Kidney glomerular epithelial cell (primary cell): ENCODE results near the gene RGS12.
A peak's percentile ranks its signal among the peaks of the same experiment; 100 is the strongest.
"Not testable (repeated sequence)": the region's sequence is repeated elsewhere in the genome, so short reads cannot be mapped to it uniquely, and the experiment has no call there.

Experiments used
- DNase-seq: peaks from one replicate; lab custom pipeline; 2025; lab: John Stamatoyannopoulos, UW

Gene RGS12

DNA sequence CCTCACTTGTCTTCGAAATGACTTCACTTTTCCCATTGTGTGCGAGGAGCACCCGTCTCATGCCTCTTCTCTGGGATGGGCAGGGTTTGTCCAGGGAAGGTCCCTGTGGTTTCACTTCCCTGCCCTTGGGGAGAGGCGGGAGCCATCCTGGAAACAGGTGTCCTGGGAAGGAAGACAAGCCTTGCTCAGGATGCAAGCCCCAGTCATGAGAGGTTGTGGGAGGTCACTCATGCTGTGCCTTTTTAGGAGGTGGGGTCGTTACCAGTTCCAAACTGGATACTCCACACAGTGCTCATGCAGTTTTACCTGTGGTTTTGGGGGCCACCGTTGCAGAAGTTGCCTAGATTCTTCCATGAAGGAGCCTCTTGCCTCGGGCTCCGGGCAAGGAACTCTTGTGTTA is 3.8 kb downstream of the RGS12 start:
- DNase-seq = no peak

DNA sequence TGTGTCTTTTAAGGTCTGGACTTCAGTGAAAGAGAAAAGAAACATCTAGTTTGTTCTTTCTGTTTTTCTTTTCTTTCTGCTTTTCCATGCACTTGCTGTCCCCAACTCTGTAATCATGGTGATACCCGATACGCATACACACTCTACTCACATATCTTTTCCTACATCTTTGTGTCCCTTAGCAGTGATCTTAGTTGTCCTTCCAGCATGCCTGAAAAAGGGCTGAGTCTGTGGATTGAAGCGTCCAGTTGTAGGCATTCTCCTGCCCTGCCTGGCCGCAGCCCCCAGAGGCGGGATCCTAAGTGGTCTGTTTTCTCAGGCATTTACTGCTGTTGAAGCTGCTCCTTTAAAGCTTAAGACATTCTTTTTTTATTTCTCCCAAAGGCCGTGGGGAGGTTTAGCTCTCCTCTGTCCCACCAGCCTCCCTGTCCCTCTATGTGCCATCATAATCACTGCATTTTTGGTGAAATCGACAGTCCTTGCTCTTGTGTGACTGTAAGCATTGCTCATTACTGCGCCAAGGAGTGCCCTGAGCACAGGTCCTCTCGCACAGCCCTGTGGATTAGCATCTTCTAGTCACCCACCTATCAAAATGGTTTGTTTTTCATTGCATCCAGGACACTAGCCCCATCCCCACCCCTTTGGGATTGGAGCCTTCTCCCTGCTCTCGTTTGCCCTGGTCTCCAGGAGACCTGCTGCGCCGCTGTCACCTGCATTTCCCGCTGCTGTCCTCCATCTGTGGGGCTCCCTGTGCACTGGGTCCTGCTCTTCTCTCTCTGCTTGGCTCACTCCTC is 4.4 kb downstream of the RGS12 start:
- no peak for DNase-seq

DNA sequence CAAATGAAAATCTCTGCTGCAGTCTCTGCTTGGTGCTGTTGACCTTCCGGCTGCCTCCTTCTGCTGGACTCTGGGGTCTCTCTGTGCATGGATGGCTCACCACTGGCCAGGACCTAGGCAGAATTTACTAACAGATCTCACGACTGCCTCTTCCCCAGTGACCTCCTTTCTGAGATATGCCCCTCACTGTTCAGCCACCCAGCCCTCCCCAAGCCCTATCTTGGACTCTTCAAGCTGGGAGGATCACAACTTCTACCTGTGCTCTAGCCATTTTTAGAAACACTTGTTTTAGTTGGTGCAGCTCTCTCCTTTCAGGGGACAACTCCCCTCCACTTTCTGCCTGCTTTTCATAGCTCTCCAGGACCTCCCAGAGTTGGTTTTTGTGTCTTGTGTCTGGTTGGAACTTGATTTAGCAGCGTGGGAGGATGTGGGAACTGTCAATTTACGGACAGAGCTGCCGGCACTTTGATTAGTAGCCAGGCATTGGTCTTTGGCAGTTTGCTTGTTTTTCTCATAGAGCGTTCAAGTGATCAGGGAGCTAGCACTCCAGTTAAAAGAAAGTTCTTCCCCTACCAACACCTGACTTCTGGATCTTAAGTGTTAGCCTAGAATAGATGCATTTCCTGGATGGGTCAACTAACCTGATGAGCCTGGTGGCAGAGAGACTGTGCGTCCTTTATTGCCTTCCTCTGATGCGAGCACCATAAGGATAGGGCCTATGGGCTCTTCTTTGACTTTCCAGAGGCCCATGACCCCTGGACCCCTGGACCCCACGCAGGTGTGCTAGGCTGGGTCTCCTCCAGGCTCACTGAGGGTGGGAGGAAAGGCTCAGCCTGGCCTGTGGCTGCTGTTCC is 6.5 kb downstream of the RGS12 start:
- no peak for DNase-seq

DNA sequence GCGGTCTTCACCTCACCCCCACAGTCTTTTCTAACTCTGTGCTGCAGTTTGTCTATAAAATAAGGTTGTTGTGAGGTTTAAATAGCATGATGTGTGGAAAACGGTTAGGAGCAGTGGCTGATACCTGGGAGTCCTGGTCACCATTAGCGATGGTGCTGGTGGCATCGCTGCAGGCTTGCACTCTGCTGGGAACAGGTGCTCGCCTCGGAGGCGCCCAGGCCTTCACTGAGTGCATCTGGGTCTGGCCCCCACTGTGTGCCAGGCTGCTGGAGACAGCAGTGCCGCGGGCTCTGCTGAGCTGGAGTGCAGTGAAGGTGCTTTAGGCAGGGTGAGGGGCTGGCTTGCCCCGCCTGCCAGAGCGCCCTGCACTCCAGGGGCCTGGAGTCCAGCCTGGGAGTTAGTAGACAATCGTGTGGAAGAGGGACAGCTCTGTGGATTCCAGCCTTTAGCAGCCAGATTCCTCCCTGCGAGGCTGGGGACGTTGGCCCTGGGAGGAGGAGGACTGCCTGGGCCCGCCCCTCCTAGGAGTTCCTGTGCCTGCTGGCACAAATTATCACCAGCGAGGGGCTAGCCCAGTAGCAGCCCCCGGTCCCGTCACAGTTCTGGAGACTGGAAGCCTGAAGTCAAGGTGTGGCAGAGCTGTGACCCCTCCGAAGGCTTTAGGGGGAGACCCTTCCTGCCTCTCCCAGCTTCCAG is 7.3 kb downstream of the RGS12 start:
- DNase-seq = no peak

DNA sequence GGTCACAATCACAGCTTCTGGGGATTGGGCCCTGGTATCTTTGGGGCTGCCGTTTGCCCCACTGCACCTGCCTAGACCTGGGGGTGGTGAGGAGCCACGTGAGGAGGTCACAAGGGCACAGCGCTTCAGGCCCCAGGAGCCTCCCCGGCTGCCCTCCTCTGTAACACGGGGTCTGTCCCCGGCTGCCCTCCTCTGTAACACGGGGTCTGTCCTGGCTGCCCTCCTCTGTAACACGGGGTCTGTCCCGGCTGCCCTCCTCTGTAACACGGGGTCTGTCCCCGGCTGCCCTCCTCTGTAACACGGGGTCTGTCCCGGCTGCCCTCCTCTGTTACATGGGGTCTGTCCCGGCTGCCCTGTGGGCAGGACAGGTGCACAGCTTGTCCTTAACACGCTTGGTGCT is 8.1 kb downstream of the RGS12 start:
- DNase-seq = not testable (repeated sequence)

DNA sequence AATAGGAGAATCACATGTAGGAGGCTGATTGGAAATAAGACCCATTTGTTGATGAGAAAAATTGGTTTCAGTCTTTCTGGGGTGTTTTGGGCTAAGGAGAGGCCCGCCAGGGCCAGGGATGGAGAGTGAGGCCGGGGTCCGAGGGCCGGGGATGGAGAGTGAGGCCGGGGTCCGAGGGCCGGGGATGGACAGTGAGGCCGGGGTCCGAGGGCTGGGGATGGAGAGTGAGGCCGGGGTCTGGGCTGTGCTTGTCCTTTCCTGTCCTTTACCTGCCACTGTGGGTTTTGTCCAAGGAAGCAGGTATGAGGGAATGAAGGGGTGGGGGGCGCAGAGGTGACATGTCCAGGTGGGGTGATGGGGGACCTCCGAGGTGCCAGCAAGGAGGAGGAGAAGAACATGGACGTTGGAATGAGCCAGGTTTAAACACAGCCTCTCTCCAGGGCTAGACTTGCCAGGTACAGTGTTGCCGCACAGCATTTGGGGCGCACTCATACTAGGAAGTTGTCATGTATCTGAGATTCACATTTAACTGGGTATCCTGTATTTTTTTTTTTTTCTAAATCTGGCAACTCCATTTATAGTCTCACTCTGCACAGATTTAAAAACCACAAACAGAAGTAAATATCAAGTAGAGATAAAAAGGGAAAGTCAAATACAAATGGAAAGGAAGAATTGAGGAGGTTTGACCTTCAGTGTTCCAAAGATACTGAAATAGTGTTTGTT is 8.8 kb downstream of the RGS12 start:
- no peak for DNase-seq

DNA sequence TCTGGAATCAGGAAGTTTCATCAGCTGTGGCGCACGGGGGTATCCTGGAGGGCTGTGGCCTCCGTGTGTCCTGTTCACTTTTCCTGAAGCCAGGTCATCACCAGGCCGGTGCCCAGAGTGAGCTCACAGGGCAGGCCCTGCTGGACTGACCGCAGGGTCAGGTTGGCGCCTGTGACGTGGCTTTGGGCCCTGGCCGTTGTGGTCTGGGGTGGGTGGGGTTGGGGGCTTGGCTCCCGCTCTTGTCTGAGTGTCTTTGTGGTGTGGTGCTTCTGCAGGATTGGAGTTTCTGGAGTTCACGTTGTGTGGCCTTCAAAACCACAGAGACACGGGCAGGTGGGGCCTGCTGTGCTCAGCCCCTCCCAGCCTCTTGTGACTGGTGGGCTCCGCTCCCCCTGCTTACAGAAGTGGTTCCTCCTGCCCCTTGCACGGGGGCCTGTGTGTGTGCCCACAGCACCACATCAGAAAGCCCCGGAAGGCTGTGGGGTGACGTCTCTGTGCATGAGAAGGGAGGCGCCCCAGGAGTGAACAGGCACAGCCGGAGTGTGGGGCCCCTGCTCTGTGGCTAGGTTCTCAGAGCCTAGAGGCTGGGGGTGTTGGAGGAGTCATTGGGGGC is 9.5 kb downstream of the RGS12 start:
- no peak for DNase-seq

DNA sequence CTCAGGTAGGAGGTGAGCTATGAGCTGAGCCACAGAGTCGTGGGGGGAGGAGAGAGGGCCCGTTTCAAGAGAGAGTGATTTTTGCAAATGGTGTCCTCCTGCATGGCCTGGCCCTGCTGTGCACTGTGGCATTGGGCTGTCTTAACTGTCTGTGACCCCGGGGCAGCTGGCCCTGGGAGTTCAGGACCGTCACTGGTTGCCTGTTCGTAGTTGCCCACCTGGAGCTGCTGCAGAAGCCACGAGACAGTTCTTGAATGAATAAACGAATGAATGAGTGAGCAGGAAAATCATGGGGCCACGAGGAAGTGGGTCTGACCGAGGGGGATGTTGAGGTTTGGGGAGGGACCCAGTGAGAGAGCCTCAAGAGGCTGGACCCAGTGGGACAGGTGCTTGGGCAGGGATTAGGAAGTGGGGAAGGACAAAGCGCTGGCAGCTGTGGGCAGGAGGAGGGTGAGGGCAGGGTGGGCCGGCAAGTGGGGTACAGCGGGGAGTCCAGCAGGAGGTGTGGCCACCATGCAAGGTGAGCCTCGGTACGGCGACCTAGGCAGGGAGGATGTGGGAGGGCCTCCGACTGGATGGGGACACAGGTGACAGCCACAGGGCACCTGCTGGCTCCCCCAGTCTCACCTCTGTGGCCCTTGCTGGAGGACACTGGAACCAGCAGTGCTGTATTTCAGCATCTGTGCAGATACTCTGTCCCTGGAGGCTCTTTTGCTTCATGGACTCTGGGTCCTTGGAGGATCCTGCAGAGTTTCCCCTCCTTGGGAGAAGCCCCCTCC is 10.2 kb downstream of the RGS12 start:
- DNase-seq = no peak

DNA sequence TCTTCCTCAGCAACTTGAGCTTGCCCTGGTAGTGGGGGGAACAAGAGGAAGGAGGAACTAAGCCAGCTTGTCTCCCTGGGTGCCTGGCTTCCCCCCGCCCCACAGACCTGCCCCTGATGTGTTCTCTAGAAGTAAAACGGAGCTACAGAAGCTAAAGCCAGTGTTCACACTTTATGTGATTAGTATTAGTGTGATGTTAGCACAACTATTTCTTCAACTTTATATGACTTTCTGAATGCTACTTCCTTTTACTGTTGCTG is 10.7 kb downstream of the RGS12 start:
- no peak for DNase-seq

DNA sequence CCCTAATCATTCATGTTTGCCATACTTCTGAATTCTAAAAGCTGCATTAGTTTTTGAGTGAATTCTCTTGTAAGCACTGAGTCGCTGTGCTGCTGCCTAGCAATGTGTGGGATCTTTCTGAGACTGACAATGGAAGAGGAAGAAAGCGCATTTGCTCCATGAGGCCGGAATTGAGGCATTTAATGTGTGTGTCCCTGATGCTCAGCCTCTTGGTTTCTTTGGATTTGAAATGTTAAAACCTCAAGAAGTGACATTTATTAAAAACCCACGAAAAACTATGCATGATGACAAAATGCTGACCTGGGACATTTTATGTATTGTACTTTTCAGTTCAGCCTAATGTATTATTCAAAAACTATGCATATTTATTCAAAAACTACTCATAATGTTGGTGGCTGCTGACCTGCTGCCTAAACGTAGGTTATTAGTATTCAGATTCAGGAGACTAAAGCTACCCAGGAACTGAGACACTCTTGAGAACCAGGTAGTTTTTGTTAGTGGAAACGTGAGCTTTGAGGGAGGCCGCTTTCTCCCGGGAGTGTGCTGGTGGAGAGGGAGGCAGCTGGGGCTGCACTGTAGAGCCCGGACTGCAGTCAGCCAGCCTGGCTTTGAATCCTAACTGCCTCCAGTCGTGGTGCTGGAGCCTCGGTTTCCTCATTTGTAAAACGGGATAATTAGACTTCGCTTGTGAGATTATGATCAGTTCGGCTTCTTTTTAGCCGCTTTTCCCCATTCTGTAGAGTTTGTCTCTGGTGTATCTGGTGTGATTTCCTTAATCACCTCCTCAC is 11.3 kb downstream of the RGS12 start:
- DNase-seq = no peak

DNA sequence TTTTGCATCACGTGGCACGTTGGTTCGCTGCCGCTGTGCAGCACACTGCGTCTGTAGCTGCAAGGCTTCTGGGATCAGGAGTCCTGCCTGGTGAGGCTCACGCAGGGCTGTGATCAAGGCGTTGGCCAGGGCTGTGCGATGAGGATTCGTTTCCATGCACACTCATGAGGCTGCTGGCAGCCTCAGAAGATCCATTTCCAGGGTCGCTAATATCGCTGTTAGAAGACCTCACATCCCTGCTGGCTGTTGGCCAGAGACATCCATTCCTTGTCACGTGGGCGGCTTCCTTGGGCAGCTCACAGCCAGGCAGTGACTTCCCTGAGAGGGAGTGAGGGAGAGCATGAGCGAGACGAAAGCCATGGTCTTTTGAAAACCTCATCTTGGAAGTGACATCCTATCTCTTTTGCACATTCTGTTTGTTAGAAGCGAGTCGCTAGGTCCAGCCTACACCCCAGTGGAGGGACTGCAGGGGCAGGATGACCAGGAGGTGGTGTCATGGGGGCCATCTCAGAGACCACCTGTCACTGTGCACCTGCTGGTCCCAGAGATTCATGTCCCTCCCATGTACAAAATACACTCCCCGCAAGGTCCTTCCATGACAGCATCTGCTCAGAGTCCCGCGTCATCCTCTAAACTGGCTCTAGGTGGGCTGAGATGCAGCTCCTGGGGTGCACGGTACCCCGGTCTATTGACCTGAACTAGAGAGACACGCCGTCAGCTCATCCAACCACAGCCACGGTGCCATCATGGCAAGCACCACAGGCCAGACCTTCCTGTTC is 12.2 kb downstream of the RGS12 start:
- DNase-seq = peak; percentile 8

DNA sequence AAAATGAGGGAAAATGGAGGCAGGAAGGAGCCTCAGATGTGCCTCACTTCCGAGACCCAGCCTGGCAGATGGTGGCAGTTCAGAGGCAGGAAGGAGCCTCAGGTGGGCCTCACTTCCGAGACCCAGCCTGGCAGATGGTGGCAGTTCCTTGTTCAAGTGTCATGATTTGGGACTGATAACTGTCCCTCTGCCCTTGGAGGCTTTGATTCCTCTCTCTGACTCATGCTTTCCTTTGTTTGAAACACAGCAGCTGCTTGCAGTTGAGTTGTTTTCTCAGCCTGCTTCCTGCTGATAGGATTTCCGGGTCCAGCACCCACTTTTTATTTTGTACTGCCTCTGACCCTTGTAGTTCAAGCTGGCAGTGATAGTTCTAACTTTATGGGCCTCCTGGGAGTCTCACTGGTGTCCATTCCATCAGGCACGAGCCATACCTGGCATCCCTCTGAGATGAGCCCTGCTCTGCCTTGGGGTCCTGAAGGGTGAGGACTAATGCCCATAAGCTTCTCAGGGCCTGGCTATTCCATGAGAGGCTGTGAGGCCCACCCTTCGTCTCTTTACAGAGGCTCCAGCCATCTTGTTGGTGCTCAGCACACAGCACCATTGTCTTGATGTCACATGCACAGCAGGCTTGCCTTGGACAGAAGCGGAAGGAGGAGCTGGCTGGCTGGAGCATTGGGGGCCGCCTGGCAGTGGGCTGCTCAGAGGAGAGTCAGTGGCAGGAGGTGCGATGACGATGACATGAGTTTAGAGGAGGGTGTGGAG is 13.0 kb downstream of the RGS12 start:
- DNase-seq = peak; percentile 20

DNA sequence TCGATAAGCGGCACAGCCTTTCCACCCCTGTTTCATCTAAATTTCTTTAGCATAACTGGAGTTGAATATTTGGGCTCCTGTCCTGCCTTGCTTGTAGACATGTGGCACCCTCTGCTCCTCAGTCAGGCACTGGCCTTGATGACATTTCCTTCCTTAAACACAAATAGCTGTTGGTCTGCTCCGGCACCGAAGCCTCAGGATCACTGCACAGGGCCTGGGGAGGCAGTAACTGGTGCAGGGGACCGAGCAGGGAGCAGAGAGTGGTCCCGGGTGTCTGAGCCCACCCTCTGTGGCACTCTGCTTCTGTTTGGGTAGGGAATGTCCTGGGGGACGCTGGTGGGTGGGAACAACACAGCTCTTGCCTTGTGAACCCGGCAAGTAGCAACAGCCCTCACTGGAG is 13.6 kb downstream of the RGS12 start:
- no peak for DNase-seq

DNA sequence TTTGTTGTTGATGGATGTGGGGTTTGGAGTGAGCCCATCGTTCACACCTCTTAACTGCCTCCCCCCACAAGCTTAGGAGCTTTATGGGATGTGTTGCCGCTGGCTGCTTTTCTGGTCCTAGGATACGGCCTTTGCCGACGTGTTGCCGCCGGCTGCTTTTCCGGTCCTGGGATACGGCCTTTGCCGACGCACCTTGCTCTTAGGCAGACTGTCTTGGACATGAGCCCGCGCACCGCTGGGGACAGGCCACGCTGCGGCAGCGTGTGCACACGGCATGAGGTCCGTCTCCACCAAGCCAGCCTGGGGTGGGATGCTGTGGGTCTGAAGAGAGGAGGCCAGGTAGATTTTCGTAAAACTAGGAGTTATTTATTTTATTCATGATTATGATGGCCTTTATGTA is 14.2 kb downstream of the RGS12 start:
- DNase-seq = no peak

DNA sequence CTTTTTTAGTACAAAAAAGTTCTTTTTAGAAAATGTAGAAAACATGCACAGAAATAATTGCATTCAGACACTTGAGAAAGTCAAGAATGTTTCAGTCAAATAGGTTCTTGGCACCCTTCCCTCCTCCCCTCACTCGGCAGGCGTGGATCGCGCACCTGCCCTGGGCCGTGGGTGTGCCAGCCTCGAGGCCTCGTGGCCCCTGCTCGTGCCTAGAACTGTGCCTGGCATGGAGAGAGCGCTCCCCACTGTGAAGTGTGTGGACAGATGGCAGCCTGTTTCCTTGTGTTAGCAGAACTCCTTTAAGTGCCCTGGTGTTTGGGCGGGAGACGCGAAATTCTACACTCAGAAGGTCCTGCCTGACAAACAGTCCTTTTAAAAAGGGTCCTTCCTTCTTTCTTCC is 14.7 kb downstream of the RGS12 start:
- no peak for DNase-seq

DNA sequence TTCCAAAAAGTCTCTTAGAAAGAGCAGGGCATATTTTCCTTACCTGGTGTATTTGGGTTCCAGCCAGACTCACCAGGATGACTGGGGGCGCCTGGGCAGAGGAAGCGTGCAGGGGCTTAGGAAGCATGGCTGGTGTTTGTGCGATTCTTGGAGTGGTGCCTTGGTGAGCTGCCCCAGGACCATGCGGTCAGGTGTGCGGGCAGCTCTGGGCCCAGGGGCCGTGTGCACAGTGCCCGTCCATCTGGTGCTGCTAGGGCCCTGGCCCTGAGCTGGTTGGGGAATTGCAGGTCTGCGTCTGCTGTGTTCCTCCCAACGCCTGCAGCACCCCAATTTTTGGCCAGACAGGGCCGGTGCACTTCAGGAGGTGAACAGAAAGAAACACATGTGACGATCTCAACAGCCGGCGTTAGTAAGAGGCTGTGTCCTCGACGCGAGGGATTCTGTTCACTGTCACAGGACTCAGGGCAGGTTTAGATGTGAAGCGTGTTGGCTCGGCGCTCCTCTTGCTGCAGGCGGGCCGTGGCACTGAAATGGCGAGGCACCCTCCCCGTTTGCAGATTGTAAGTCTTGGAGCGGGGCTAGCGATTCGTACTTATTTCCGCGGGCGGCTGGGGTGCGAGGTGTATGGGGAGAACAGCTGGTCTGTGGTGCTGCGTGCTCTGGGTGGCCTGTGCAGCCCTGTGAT is 15.2 kb downstream of the RGS12 start:
- no peak for DNase-seq

DNA sequence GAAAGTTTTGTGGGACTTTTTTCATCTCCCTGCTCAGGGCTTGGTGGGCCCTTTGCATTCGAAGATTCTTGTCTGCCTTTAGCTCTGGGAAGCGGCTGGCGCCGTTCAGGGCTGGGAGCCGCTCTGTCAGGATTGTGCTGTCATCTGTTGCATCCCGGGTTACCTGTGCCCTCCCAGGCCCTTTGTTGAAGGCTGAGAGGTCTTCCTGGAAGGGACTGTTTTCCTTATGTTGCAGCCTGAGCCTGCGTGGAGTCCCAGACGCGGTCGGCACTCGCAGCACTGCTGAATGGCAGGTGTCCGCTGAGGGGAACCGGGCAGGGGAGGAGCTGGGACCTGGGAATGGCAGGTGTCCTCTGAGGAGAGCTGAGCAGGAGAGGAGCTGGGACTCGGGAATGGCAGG is 15.9 kb downstream of the RGS12 start:
- DNase-seq = no peak
